ENCODE data around the gene PTPRS. TPM values are rescaled to one million over a fixed set of nuclear protein-coding genes. Genes with fewer than 3 reads are reported as not detected.

Gene PTPRS
- total and polyA plus RNA-seq, 2 donors (not counting 3 experiments of a cell fraction or from before 2014, with no cell fraction given), result 10.1 to 16.1 TPM

GRCh38 chr19:5345895-5346386, 5.3 kb upstream of the PTPRS start:
- Histone ChIP-seq H4K20me1 (replicated peaks; ENCODE audit: control insufficient read depth, extremely low read depth, insufficient read depth, low read length) (no peaks in the 10 kb centered on the region), H3K9me1 (replicated peaks; ENCODE audit: control insufficient read depth, extremely low read depth, insufficient read depth, low read length) (no peaks in the 10 kb centered on the region), H3K27ac (ENCODE audit: insufficient read depth, low read depth, low read length) (no peak overlapping the region), H3K9me3 (replicated peaks; ENCODE audit: control insufficient read depth, insufficient read depth, low read length) (no peaks in the 10 kb centered on the region), H3K4me3 (replicated peaks in 1 of 3; ENCODE audit: insufficient read depth in 1 of 3, low read depth in 1 of 3, low read length in 3 of 3) (no peak overlapping the region), H3K27me3 (ENCODE audit: control insufficient read depth in 2 of 2, insufficient read depth in 2 of 2, low read length in 2 of 2) (peaks cover 2 to 4% of the 10 kb centered on the region in 2 experiments), H3K9ac (replicated peaks; ENCODE audit: extremely low read depth, insufficient read depth, low read length) (no peak overlapping the region), H3K36me3 (ENCODE audit: control insufficient read depth in 2 of 2, extremely low read depth in 1 of 2, insufficient read depth in 2 of 2, low read length in 2 of 2) (no peaks in the 10 kb centered on the region), H3K4me1 (ENCODE audit: control insufficient read depth, extremely low read depth, insufficient read depth, low read length) (peaks cover 6% of the 10 kb centered on the region), H3K4me2 (ENCODE audit: insufficient read depth, low read length) (no peak overlapping the region), H3K79me2 (ENCODE audit: control insufficient read depth, insufficient read depth, low read length) (no peaks in the 10 kb centered on the region), H2AFZ (ENCODE audit: low read depth, low read length) (no peak overlapping the region)
- POLR2A ChIA-PET, result no interaction called here
- DNase-seq (ENCODE audit: low read depth, low spot score) (peak; percentile 35), FAIRE-seq (no peak)
- CTCF ChIA-PET, result no interaction called here
- dilution Hi-C loops (cut with MboI; ENCODE audit: extremely low pct_ligation_motif_present, low sequenced_read_pairs) (loop anchor here (10.0 kb wide), 1 partner anchor 91 kb away; no protein-coding TSS in a partner anchor), intact Hi-C loops (cut with micrococcal nuclease) (no loop called here)
- no peak for TF ChIP-seq JUN (IDR thresholded peaks at IDR 0.05; ENCODE audit: borderline replicate concordance, insufficient read depth, insufficient read length, low read depth)
- peak; percentile 40 for TF ChIP-seq MAX (IDR thresholded peaks at IDR 0.05; ENCODE audit: insufficient read depth, insufficient read length)
- peak; percentile 40 for TF ChIP-seq FOS (IDR thresholded peaks at IDR 0.05; ENCODE audit: borderline replicate concordance, insufficient read depth, low read length)
- no peak for TF ChIP-seq CTCF (IDR thresholded peaks at IDR 0.05; ENCODE audit: extremely low read depth in 1 of 2, insufficient read depth in 1 of 2, low read depth in 1 of 2, low read length in 2 of 2)
- no peak for TF ChIP-seq EZH2 (IDR thresholded peaks at IDR 0.05; ENCODE audit: borderline replicate concordance, low read depth, low read length, severe bottlenecking)
- no peak for TF ChIP-seq POLR2A (IDR thresholded peaks at IDR 0.05; ENCODE audit: low read depth, low read length)
- TF ChIP-seq GATA2 (IDR thresholded peaks at IDR 0.05; ENCODE audit: insufficient read depth, insufficient read length, low read depth, low read length), result no peak
- TF ChIP-seq MYC (IDR thresholded peaks at IDR 0.05; ENCODE audit: low read depth, low read length), result no peak
- no peak for TF ChIP-seq POLR2AphosphoS5 (IDR thresholded peaks at IDR 0.05; ENCODE audit: insufficient read depth, low read depth, low read length)
- no TSS peak for BruUV-seq (replicated peaks)

All from endothelial cell of umbilical vein (primary cell).